Trophoblast cell (in vitro differentiated cells and primary cell): Measurements from ENCODE around the gene NCOA7.
A peak's percentile ranks its signal among the peaks of the same experiment; 100 is the strongest.

Experiments used
- DNase-seq, 2 donors: peaks; one replicate each; pipeline ENCODE4 v3.0.0-alpha.2; 2016
- H2AFZ ChIP-seq: 2 replicates; pipeline ENCODE4 v1.6.1; 2013; ENCODE audit warnings: low read length, moderate library complexity, mild to moderate bottlenecking; ENCODE audit not compliant: insufficient read depth, poor library complexity
- H2AK5ac ChIP-seq: 2 replicates; pipeline ENCODE4 v1.6.1; 2013; ENCODE audit warnings: mild to moderate bottlenecking, low read length
- H2BK120ac ChIP-seq: 2 replicates; pipeline ENCODE4 v1.6.1; 2013; ENCODE audit warnings: low read length, mild to moderate bottlenecking, moderate library complexity; ENCODE audit not compliant: insufficient read depth, poor library complexity
- H2BK12ac ChIP-seq: 2 replicates; pipeline ENCODE4 v1.6.1; 2013; ENCODE audit warnings: mild to moderate bottlenecking, low read length, moderate library complexity
- H2BK5ac ChIP-seq: 2 replicates; pipeline ENCODE4 v1.6.1; 2013; ENCODE audit warnings: low read length, low read depth, moderate library complexity, mild to moderate bottlenecking; ENCODE audit not compliant: poor library complexity
- H3K14ac ChIP-seq: 2 replicates; pipeline ENCODE4 v1.6.1; 2013; ENCODE audit warnings: mild to moderate bottlenecking, low read length
- H3K18ac ChIP-seq: 2 replicates; pipeline ENCODE4 v1.6.1; 2013; ENCODE audit warnings: mild to moderate bottlenecking, low read length
- H3K23ac ChIP-seq: 2 replicates; pipeline ENCODE4 v1.6.1; 2013; ENCODE audit warnings: low read length
- H3K27ac ChIP-seq: 2 replicates; pipeline ENCODE4 v1.5.1; 2013; ENCODE audit warnings: low read depth, mild to moderate bottlenecking, inconsistent platforms, low read length, moderate library complexity
- H3K27me3 ChIP-seq: 2 replicates; pipeline ENCODE4 v1.6.1; 2013; ENCODE audit warnings: inconsistent platforms, mild to moderate bottlenecking, low read length, moderate library complexity; ENCODE audit not compliant: insufficient read depth
- H3K36me3 ChIP-seq, 2 experiments: 1 replicate in 1 of 2; 2 replicates in 1 of 2; pipeline ENCODE4 v1.6.1; 2013; ENCODE audit warnings: low read length in 2 of 2, mild to moderate bottlenecking in 2 of 2, moderate library complexity in 1 of 2; ENCODE audit not compliant: insufficient read depth in 2 of 2, control insufficient read depth in 1 of 2
- H3K4ac ChIP-seq: 2 replicates; pipeline ENCODE4 v1.6.1; 2013; ENCODE audit warnings: low read depth, mild to moderate bottlenecking, low read length, moderate library complexity
- H3K4me1 ChIP-seq, 2 experiments: 1 replicate in 1 of 2; 2 replicates in 1 of 2; pipeline ENCODE4 v1.6.1; 2013; ENCODE audit warnings: low read length in 2 of 2, mild to moderate bottlenecking in 2 of 2, moderate library complexity in 1 of 2; ENCODE audit not compliant: insufficient read depth in 2 of 2, control insufficient read depth in 1 of 2
- H3K4me2 ChIP-seq: 2 replicates; pipeline ENCODE4 v1.6.1; 2013; ENCODE audit warnings: inconsistent platforms, mild to moderate bottlenecking, low read length, moderate library complexity
- H3K4me3 ChIP-seq: 2 replicates; pipeline ENCODE4 v1.5.1; 2013; ENCODE audit warnings: mild to moderate bottlenecking, low read depth, low read length, inconsistent platforms
- H3K79me1 ChIP-seq: one replicate; pipeline ENCODE4 v1.6.1; 2013; ENCODE audit warnings: low read length
- H3K79me2 ChIP-seq: 2 replicates; pipeline ENCODE4 v1.6.1; 2013; ENCODE audit warnings: low read length, mild to moderate bottlenecking; ENCODE audit not compliant: control insufficient read depth, insufficient read depth, poor library complexity
- H3K9ac ChIP-seq: 2 replicates; pipeline ENCODE4 v1.6.1; 2013; ENCODE audit warnings: mild to moderate bottlenecking, low read length
- H3K9me3 ChIP-seq: 2 replicates; pipeline ENCODE4 v1.6.1; 2013; ENCODE audit warnings: low read depth, mild to moderate bottlenecking, control low read depth, inconsistent platforms, low read length; ENCODE audit not compliant: insufficient read depth
- H4K12ac ChIP-seq: 2 replicates; pipeline ENCODE4 v1.6.1; 2013; ENCODE audit warnings: low read depth, mild to moderate bottlenecking, low read length, moderate library complexity
- H4K8ac ChIP-seq: 2 replicates; pipeline ENCODE4 v1.6.1; 2013; ENCODE audit warnings: low read depth, mild to moderate bottlenecking, low read length, moderate library complexity
- H4K91ac ChIP-seq: one replicate; pipeline ENCODE4 v1.6.1; 2013; ENCODE audit warnings: low read depth, mild to moderate bottlenecking, low read length, moderate library complexity
- WGBS: extraction: QIAGEN DNeasy Blood & Tissue Kit; methylation state at CpG from one replicate; pipeline ENCODE4 v1.1.7; 2013; ENCODE audit warnings: missing lambda C conversion rate; ENCODE audit not compliant: insufficient read length, insufficient coverage; ENCODE audit errors: extremely low coverage; 5-methylcytosine and 5-hydroxymethylcytosine counted together

NCOA7 gene

GRCh38 chr6:125812394-125813292 lies 21.9 kb downstream of the NCOA7 start:
- H2AFZ ChIP-seq = no peak overlapping the region
- H4K12ac ChIP-seq = no peak overlapping the region
- no peak overlapping the region for H4K91ac ChIP-seq
- no peak overlapping the region for H3K4me3 ChIP-seq
- no CpG with 5 or more reads among the region's 10 CpGs for WGBS
- H2BK120ac ChIP-seq = no peak overlapping the region
- H3K79me1 ChIP-seq = no peaks in the 10 kb centered on the region
- peaks cover 4 to 10% of the 10 kb centered on the region in 2 experiments for H3K4me1 ChIP-seq
- H2AK5ac ChIP-seq = no peak overlapping the region
- H3K18ac ChIP-seq = no peak overlapping the region
- H3K27me3 ChIP-seq = no peaks in the 10 kb centered on the region
- no peak overlapping the region for H2BK5ac ChIP-seq
- no peaks in the 10 kb centered on the region for H3K79me2 ChIP-seq
- DNase-seq = peak in 1 of 2 donors; percentile 60
- H3K9ac ChIP-seq = no peak overlapping the region
- no peak overlapping the region for H4K8ac ChIP-seq
- no peak overlapping the region for H2BK12ac ChIP-seq
- H3K27ac ChIP-seq = no peak overlapping the region
- no peaks in the 10 kb centered on the region for H3K9me3 ChIP-seq
- no peak overlapping the region for H3K23ac ChIP-seq
- H3K36me3 ChIP-seq = no peaks in the 10 kb centered on the region
- H3K4ac ChIP-seq = no peak overlapping the region
- no peak overlapping the region for H3K4me2 ChIP-seq
- no peak overlapping the region for H3K14ac ChIP-seq

- Histone ChIP-seq H3K79me2 (no peaks in the 10 kb centered on the region), H3K18ac (no peak overlapping the region), H2BK5ac (no peak overlapping the region), H4K8ac (no peak overlapping the region), H3K27ac (no peak overlapping the region), H3K9me3 (no peaks in the 10 kb centered on the region), H2AFZ (no peak overlapping the region), H4K12ac (no peak overlapping the region), H2BK120ac (no peak overlapping the region), H3K4me2 (no peak overlapping the region), H3K79me1 (no peaks in the 10 kb centered on the region), H4K91ac (no peak overlapping the region), H2AK5ac (no peak overlapping the region), H3K36me3 (no peaks in the 10 kb centered on the region), H3K23ac (no peak overlapping the region), H3K4ac (no peak overlapping the region), H2BK12ac (no peak overlapping the region), H3K4me1 (peaks cover 0 to 6% of the 10 kb centered on the region in 2 experiments), H3K4me3 (no peak overlapping the region), H3K27me3 (no peaks in the 10 kb centered on the region), H3K9ac (no peak overlapping the region), H3K14ac (no peak overlapping the region)
- peak in 1 of 2 donors; percentile 80 for DNase-seq
- WGBS = no CpG with 5 or more reads among the region's 4 CpGs
Measured at GRCh38 chr6:125814481-125814880, 23.7 kb downstream of the NCOA7 start.

GRCh38 chr6:125815080-125815910 lies 24.5 kb downstream of the NCOA7 start:
- H3K79me2 ChIP-seq = no peaks in the 10 kb centered on the region
- WGBS = no CpG with 5 or more reads among the region's 5 CpGs
- peaks cover 0 to 3% of the 10 kb centered on the region in 2 experiments for H3K36me3 ChIP-seq
- no peak overlapping the region for H2AFZ ChIP-seq
- no peak overlapping the region for H3K14ac ChIP-seq
- no peak overlapping the region for H3K9ac ChIP-seq
- no peak overlapping the region for H4K8ac ChIP-seq
- H3K4me3 ChIP-seq = no peak overlapping the region
- no peak for DNase-seq
- no peaks in the 10 kb centered on the region for H3K27me3 ChIP-seq
- H2BK12ac ChIP-seq = no peak overlapping the region
- no peak overlapping the region for H3K4ac ChIP-seq
- H4K91ac ChIP-seq = no peak overlapping the region
- H2AK5ac ChIP-seq = no peak overlapping the region
- H2BK120ac ChIP-seq = no peak overlapping the region
- no peaks in the 10 kb centered on the region for H3K79me1 ChIP-seq
- no peak overlapping the region for H3K4me2 ChIP-seq
- H3K27ac ChIP-seq = no peak overlapping the region
- no peak overlapping the region for H2BK5ac ChIP-seq
- H3K18ac ChIP-seq = no peak overlapping the region
- no peak overlapping the region for H3K23ac ChIP-seq
- H3K9me3 ChIP-seq = no peaks in the 10 kb centered on the region
- H3K4me1 ChIP-seq = peaks cover 0 to 6% of the 10 kb centered on the region in 2 experiments
- no peak overlapping the region for H4K12ac ChIP-seq

- H3K79me1 ChIP-seq = no peaks in the 10 kb centered on the region
- no peaks in the 10 kb centered on the region for H3K79me2 ChIP-seq
- WGBS = no CpG with 5 or more reads among the region's 1 CpG
Measured at GRCh38 chr6:125816828-125817280, 26.1 kb downstream of the NCOA7 start.

More at GRCh38 chr6:125816828-125817280, 26.1 kb downstream of the NCOA7 start:
- Histone ChIP-seq H3K9me3 (no peaks in the 10 kb centered on the region), H3K4me2 (no peak overlapping the region), H2BK12ac (no peak overlapping the region), H3K36me3 (peaks cover 0 to 5% of the 10 kb centered on the region in 2 experiments), H3K18ac (no peak overlapping the region), H3K4me3 (no peak overlapping the region), H3K4me1 (peaks cover 0 to 6% of the 10 kb centered on the region in 2 experiments), H2AFZ (no peak overlapping the region), H2AK5ac (no peak overlapping the region), H3K27me3 (no peaks in the 10 kb centered on the region), H4K91ac (no peak overlapping the region), H4K8ac (no peak overlapping the region), H3K27ac (no peak overlapping the region), H3K4ac (no peak overlapping the region), H2BK5ac (no peak overlapping the region), H3K14ac (no peak overlapping the region), H3K23ac (no peak overlapping the region), H4K12ac (no peak overlapping the region), H2BK120ac (no peak overlapping the region), H3K9ac (no peak overlapping the region)
- DNase-seq = peak in 1 of 2 donors; percentile 71
